C4-2B (cell line): ENCODE measurements around the gene CALCOCO2.

ENCODE experiments used
- H3K27ac ChIP-seq: fragments of 450-650 bp; 2 replicates; pipeline ENCODE4 v1.5.1; 2017
- ZFX ChIP-seq: fragments of 450-650 bp; IDR thresholded peaks from 2 replicates; pipeline ENCODE4 v1.6.1; 2017
- TF ChIP-seq, protein P1 (sequence below): fragments of 450-650 bp; conservative IDR thresholded peaks from 2 replicates; pipeline ENCODE4 v1.5.1; 2017; ENCODE audit warnings: mild to moderate bottlenecking

Gene CALCOCO2

DNA sequence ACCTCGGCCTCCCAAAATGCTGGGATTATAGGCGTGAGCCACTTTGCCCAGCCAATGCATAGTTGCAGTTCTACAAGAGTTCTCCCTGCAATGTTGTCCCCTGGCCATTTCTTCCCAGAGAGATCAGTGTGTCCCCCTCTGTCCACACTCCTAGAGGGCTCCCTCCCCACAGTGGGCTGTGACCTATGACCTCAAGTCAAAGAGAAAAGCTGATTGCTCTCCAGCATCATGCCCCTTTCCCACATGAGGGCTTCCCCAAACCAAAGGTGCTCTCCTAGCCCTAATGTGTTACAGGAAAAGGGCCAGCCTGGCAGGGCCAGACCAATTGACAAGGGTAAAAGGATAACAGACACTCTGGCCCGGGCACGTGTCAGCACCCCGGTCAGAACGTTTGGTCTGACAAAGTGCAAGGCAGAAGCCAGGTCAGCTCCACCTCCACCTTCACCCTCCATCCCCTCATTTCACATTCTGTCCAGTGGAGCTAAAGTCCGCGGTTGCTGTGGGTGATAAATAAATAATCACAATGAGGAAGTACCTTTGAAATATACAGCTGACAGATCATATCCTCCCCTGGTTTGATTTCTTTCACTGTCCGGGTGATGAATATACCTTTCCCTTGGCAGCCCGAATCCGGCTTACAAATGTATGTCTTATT is 31.6 kb upstream of the CALCOCO2 start:
- peak overlapping the region; percentile 89 for H3K27ac ChIP-seq
- TF ChIP-seq, protein P1, sequence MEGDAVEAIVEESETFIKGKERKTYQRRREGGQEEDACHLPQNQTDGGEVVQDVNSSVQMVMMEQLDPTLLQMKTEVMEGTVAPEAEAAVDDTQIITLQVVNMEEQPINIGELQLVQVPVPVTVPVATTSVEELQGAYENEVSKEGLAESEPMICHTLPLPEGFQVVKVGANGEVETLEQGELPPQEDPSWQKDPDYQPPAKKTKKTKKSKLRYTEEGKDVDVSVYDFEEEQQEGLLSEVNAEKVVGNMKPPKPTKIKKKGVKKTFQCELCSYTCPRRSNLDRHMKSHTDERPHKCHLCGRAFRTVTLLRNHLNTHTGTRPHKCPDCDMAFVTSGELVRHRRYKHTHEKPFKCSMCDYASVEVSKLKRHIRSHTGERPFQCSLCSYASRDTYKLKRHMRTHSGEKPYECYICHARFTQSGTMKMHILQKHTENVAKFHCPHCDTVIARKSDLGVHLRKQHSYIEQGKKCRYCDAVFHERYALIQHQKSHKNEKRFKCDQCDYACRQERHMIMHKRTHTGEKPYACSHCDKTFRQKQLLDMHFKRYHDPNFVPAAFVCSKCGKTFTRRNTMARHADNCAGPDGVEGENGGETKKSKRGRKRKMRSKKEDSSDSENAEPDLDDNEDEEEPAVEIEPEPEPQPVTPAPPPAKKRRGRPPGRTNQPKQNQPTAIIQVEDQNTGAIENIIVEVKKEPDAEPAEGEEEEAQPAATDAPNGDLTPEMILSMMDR: no peak
- no peak for TF ChIP-seq ZFX

DNA sequence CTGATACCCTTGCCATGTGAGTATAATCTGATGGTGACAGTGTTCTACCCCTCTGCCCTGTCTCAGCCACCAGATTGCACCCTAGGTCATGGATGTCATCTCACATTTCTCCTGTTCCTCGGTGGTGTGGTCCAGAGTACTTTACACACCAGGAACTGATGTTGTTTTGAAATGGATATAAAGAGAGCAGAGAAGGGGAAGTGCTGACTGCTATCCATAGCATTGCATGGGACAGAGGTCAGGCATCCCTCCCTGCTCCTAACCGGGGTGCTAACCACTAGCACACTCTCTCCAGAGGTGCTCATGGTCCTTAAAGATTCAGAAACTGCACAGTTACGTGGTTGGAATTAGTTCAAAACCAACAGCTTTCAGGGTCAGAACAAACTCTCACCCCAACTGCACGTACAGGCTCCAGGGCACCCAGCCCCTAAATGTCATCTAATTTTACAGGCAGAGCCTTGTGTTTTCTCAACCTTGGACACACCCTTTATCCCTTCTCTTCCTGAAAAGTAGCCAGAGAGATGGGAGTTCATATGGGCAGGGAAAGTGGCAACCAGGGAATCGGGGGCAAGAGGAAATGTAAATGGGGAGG is 30.1 kb upstream of the CALCOCO2 start:
- H3K27ac ChIP-seq: peak overlapping the region; percentile 89

DNA sequence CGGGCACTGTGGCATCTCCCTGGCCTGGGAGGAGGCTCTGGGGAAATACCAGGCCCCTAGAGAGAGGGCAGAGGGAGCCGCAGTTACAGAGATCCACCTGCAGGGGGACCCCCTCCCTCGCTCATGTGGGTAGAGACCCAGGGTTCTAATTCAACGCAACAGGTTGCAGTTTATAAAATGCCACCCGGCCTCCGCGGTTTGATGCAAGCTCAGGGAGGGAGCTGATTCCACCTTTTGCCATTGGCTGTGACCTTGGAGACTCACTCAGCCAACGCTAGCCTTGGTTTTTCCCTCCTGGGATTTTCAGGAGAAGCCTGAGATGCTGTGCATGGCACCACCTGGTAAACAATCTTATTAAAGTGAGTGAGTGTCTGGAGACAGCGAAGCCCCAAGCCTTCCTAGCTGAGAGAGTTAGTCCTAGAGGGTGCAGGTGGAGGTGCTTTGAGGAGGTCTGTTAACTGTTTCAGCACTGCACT is 25.9 kb upstream of the CALCOCO2 start:
- TF ChIP-seq, protein P1: peak; percentile 97
- TF ChIP-seq ZFX: no peak
- no peak overlapping the region for H3K27ac ChIP-seq

More for the DNA sequence above, 30.1 kb upstream of the CALCOCO2 start:
- no peak for TF ChIP-seq ZFX
- TF ChIP-seq, protein P1: no peak

DNA sequence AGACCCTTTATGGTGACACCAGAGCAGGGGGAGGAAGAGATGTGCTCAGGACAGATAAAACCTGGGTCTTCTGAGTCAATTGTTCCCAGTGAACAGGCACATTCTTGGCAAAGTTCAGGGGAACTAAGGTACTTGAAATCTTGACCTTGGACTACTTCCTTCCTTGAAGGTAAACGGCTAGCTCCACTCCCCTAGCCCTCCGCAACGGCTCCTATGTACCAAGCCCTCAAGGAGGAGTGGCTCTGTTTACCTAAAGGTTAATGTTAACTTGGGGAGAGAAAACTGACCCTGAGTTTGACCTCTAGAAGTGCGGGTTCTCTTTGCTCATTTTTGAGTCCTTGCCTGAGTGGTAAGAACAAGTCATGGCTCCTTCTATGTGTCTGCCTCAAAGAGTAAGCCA is 21.7 kb upstream of the CALCOCO2 start:
- TF ChIP-seq ZFX: no peak
- TF ChIP-seq, protein P1: no peak
- H3K27ac ChIP-seq: no peak overlapping the region

DNA sequence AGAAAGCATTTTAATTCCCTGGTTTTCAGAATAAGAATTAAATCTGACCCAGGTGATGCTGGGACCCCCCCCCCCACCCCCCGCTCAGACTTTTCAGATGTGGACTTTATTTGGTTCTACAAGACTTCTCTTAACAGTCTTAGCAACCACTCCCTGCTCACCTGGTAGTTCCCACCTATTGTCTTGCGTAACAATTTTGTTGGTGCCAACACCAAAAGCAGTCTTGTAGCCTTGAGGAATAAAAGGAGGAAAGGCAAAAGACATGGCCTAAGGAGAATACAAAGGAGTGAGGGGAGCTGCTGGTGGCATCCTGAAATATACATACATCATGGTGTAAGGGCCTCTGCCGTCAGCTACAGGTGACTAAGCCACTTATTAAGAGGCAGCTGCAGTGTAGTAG is 18.8 kb upstream of the CALCOCO2 start:
- TF ChIP-seq, protein P1: no peak
- TF ChIP-seq ZFX: no peak
- H3K27ac ChIP-seq: no peak overlapping the region

DNA sequence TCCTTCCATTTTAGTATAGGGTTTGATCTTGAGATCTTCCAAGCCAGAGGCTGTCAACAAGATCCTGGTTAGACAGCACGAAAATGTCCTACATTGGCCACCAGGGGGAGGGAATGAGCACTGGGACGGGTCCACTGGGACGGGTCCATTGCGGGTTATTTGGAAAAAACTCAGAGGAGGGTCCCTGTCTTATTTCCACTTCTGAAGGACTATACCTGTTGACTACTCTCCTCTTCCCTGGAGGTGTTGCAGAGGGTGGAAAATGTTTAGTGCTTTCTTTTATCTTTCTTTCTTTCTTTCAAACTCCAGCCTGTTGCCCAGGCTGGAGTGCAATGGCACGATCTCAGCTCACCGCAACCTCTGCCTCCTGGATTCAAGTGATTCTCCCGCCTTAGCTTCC is 16.3 kb upstream of the CALCOCO2 start:
- TF ChIP-seq ZFX: no peak
- TF ChIP-seq, protein P1: peak; percentile 92
- no peak overlapping the region for H3K27ac ChIP-seq

- H3K27ac ChIP-seq: no peak overlapping the region
- no peak for TF ChIP-seq ZFX
- TF ChIP-seq, protein P1: no peak
Observed at GRCh38 chr17:48815311-48815710, 15.5 kb upstream of the CALCOCO2 start.
